ENCODE measurements around the gene LHFPL2. TPM values are rescaled to one million over a fixed set of nuclear protein-coding genes. Genes with fewer than 3 reads are reported as not detected.

The LHFPL2 gene
- total and polyA plus RNA-seq, 9 of the 15 experiments (the other 6 are each of a cell fraction or from before 2014, with no cell fraction given), result 1.0 to 6.6 (median 4.6) TPM

GRCh38 chr5:78600687-78601414 is 47.7 kb downstream of the LHFPL2 start:
- Histone ChIP-seq H3K27ac (ENCODE audit: extremely low read depth, low read depth, low read length) (no peak overlapping the region), H3K9me3 (replicated peaks; ENCODE audit: control insufficient read depth, insufficient read depth, low read depth, low read length) (no peaks in the 10 kb centered on the region), H3K9me1 (ENCODE audit: control insufficient read depth, insufficient read depth, low read length) (no peaks in the 10 kb centered on the region), H4K20me1 (replicated peaks; ENCODE audit: control insufficient read depth, insufficient read depth, low read length) (no peaks in the 10 kb centered on the region), H3K36me3 (ENCODE audit: control insufficient read depth, insufficient read depth, low read length) (no peaks in the 10 kb centered on the region), H3K27me3 (ENCODE audit: control insufficient read depth in 2 of 2, insufficient read depth in 2 of 2, low read length in 2 of 2) (no peaks in the 10 kb centered on the region), H3K4me1 (replicated peaks in 1 of 2; ENCODE audit: control insufficient read depth in 2 of 2, insufficient read depth in 2 of 2, low read length in 2 of 2) (peaks cover 0 to 13% of the 10 kb centered on the region in 2 experiments; a peak in 3 of 5 replicates), H3K4me3 (no peak overlapping the region), H3K4me2 (ENCODE audit: insufficient read depth, low read length) (no peak overlapping the region), H3K9ac (ENCODE audit: insufficient read depth in 1 of 2, low read depth in 2 of 2, low read length in 2 of 2) (no peak overlapping the region), H3K79me2 (ENCODE audit: control insufficient read depth, insufficient read depth, low read length) (no peaks in the 10 kb centered on the region), H2AFZ (ENCODE audit: low read depth, low read length) (no peak overlapping the region)
- ATAC-seq (no peak), DNase-seq (ENCODE audit: extremely low read depth in 1 of 4, low spot score in 3 of 4) (no peak), FAIRE-seq (no peak)
- ChIA-PET CTCF (ENCODE audit: low intra/inter-chr PET ratio) (no interaction called here), POLR2A (interaction anchor here (0.6 kb wide), 2 partner anchors 11 to 129 kb away, joined by 3 to 4 read pairs; no protein-coding TSS in a partner anchor)
- 40% methylated on average over 5 of the region's 5 CpGs for WGBS (ENCODE audit: insufficient coverage, low coverage, missing lambda C conversion rate)
- in situ Hi-C loops (cut with MboI) (no loop called here), intact Hi-C loops (cut with micrococcal nuclease) (no loop called here)
- TF ChIP-seq FOXM1 (IDR thresholded peaks at IDR 0.05; ENCODE audit: low read depth), result no peak
- TF ChIP-seq FOXM1 (CRISPR knock-in tag; IDR thresholded peaks at IDR 0.05; ENCODE audit: low read depth), result no peak
- no peak for TF ChIP-seq MAZ (CRISPR knock-in tag; conservative IDR thresholded peaks at IDR 0.05 in 1 of 2, IDR thresholded peaks at IDR 0.05 in 1 of 2)
- no peak for TF ChIP-seq ZNF347 (CRISPR knock-in tag; IDR thresholded peaks at IDR 0.05; ENCODE audit: low read depth)
- TF ChIP-seq, protein P1, sequence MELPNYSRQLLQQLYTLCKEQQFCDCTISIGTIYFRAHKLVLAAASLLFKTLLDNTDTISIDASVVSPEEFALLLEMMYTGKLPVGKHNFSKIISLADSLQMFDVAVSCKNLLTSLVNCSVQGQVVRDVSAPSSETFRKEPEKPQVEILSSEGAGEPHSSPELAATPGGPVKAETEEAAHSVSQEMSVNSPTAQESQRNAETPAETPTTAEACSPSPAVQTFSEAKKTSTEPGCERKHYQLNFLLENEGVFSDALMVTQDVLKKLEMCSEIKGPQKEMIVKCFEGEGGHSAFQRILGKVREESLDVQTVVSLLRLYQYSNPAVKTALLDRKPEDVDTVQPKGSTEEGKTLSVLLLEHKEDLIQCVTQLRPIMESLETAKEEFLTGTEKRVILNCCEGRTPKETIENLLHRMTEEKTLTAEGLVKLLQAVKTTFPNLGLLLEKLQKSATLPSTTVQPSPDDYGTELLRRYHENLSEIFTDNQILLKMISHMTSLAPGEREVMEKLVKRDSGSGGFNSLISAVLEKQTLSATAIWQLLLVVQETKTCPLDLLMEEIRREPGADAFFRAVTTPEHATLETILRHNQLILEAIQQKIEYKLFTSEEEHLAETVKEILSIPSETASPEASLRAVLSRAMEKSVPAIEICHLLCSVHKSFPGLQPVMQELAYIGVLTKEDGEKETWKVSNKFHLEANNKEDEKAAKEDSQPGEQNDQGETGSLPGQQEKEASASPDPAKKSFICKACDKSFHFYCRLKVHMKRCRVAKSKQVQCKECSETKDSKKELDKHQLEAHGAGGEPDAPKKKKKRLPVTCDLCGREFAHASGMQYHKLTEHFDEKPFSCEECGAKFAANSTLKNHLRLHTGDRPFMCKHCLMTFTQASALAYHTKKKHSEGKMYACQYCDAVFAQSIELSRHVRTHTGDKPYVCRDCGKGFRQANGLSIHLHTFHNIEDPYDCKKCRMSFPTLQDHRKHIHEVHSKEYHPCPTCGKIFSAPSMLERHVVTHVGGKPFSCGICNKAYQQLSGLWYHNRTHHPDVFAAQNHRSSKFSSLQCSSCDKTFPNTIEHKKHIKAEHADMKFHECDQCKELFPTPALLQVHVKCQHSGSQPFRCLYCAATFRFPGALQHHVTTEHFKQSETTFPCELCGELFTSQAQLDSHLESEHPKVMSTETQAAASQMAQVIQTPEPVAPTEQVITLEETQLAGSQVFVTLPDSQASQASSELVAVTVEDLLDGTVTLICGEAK (IDR thresholded peaks at IDR 0.05), result no peak
- TF ChIP-seq, protein P1 (CRISPR knock-in tag; IDR thresholded peaks at IDR 0.05), result no peak
- TF ChIP-seq, protein P2, sequence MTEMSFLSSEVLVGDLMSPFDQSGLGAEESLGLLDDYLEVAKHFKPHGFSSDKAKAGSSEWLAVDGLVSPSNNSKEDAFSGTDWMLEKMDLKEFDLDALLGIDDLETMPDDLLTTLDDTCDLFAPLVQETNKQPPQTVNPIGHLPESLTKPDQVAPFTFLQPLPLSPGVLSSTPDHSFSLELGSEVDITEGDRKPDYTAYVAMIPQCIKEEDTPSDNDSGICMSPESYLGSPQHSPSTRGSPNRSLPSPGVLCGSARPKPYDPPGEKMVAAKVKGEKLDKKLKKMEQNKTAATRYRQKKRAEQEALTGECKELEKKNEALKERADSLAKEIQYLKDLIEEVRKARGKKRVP (CRISPR knock-in tag; IDR thresholded peaks at IDR 0.05), result no peak
- no TSS peak for BruUV-seq (replicated peaks)

Data from K562 (cell line).